H54 (cell line): ENCODE measurements around the gene TRMO.

Source experiments
- DNase-seq: peaks from one replicate; pipeline ENCODE4 v3.0.0; 2011; ENCODE audit warnings: low spot score, mixed read lengths; ENCODE audit not compliant: insufficient read length
- FAIRE-seq: peaks from 3 replicates; lab custom pipeline; 2011; peaks lifted over from hg19 to GRCh38; lab: Jason Lieb, UNC
- POLR2A ChIP-seq: IDR thresholded peaks from 2 replicates; pipeline ENCODE4 v1.6.1; 2011; ENCODE audit warnings: low read depth, mild to moderate bottlenecking, low read length

The TRMO gene

GRCh38 chr9:97873882-97874281, 48.4 kb downstream of the TRMO start:
- peak; percentile 89 for FAIRE-seq
- no peak for TF ChIP-seq POLR2A
- DNase-seq, result peak; percentile 78

- FAIRE-seq (no peak), DNase-seq (no peak)
- TF ChIP-seq POLR2A, result no peak
Measured at GRCh38 chr9:97873425-97873824, 48.9 kb downstream of the TRMO start.

- no peak for FAIRE-seq
- TF ChIP-seq POLR2A, result no peak
- DNase-seq, result no peak
Measured at GRCh38 chr9:97868859-97869258, 53.4 kb downstream of the TRMO start.

- DNase-seq (no peak), FAIRE-seq (no peak)
- no peak for TF ChIP-seq POLR2A
Measured at GRCh38 chr9:97866848-97867247, 55.5 kb downstream of the TRMO start.

- TF ChIP-seq POLR2A, result no peak
- DNase-seq, result no peak
- FAIRE-seq, result peak; percentile 30
Measured at GRCh38 chr9:97866300-97866699, 56.0 kb downstream of the TRMO start.

GRCh38 chr9:97864396-97864795, 57.9 kb downstream of the TRMO start:
- DNase-seq, result no peak

GRCh38 chr9:97863314-97863713, 59.0 kb downstream of the TRMO start:
- DNase-seq, result no peak
- no peak for FAIRE-seq
- no peak for TF ChIP-seq POLR2A

More at GRCh38 chr9:97864396-97864795, 57.9 kb downstream of the TRMO start:
- FAIRE-seq, result no peak
- no peak for TF ChIP-seq POLR2A

- DNase-seq, result no peak
- no peak for FAIRE-seq
- TF ChIP-seq POLR2A, result no peak
Measured at GRCh38 chr9:97861148-97861475, 61.2 kb downstream of the TRMO start.

- DNase-seq (no peak), FAIRE-seq (no peak)
- no peak for TF ChIP-seq POLR2A
Measured at GRCh38 chr9:97860451-97861147, 61.7 kb downstream of the TRMO start.

GRCh38 chr9:97859346-97859745, 63.0 kb downstream of the TRMO start:
- no peak for TF ChIP-seq POLR2A
- no peak for FAIRE-seq
- DNase-seq, result no peak

- DNase-seq (no peak), FAIRE-seq (no peak)
- TF ChIP-seq POLR2A, result no peak
Measured at GRCh38 chr9:97858826-97859225, 63.5 kb downstream of the TRMO start.

- FAIRE-seq, result no peak
- no peak for TF ChIP-seq POLR2A
Measured at GRCh38 chr9:97858393-97858713, 63.9 kb downstream of the TRMO start.

GRCh38 chr9:97857606-97858392, 64.5 kb downstream of the TRMO start:
- no peak for DNase-seq
- FAIRE-seq, result no peak
- no peak for TF ChIP-seq POLR2A

More at GRCh38 chr9:97858393-97858713, 63.9 kb downstream of the TRMO start:
- no peak for DNase-seq

- no peak for FAIRE-seq
- TF ChIP-seq POLR2A, result no peak
- DNase-seq, result no peak
Measured at GRCh38 chr9:97856857-97857605, 65.3 kb downstream of the TRMO start.

- no peak for DNase-seq
- no peak for FAIRE-seq
- no peak for TF ChIP-seq POLR2A
Measured at GRCh38 chr9:97855899-97856298, 66.4 kb downstream of the TRMO start.
